Endothelial cell of coronary artery (primary cell): ENCODE measurements around the gene CFAP99. TPM values are rescaled to one million over a fixed set of nuclear protein-coding genes. Genes with fewer than 3 reads are reported as not detected.

Source experiments
- total RNA-seq: library from RNA; depleted of rRNA; stranded (reverse); fragments of >200 nt; gene quantifications from 2 replicates; pipeline ENCODE4 v1.2.3, GENCODE V29; 2014

Gene CFAP99
- total RNA-seq = under 0.01 and 0.09 TPM in 2 replicates

GRCh38 chr4:2418650-2419571, at the start of gene CFAP99:
Gene CFAP99 (plus strand): TSS chr4:2418955.

DNA sequence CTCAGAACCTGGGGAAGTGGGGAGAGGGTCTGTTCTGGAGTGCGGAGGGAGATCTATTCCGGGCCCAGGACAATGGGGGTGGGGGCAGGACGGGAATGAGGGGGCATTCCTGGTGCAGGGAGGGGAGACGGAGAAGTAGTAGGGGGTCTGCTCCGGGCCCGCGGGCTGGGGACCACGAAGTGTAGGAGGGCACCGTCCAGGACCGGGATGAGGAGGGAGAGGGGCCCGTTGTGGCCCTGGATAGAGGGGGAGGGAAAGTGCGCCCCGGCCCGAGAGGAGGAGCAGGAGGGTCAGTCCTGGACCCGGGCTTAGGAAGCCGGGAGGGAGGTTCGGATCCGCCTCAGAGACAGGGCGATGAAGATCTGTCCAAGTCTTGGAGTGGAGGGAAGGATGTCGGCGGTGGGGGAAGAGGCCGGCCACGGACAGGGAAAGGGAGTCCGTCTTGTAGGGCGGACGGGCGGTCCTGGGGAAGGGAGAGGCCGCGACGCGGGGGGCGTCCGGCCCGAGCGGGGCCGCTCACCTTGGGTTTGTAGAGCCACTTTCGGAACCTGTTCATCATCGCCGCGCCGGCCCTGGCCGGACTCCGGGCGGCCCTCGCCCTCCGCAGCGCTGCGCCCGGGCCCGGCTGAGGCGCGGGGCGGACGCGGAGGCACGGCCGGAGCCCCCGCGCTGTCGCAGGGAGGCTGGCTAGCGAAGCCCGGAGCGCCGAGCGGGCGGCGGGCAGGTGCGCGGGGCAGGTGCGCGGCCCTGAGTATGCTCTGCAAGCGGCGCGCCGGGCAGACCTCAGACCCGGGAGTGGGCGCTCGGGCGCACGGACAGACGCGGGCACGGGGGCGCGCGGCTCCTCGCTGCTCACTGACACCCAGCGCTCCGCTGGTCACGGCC, 748 bp upstream of the CFAP99 start, which contains the start of gene ZFYVE28:
Gene ZFYVE28 (minus strand): TSS at position 881 of the 885 bp plus-strand sequence. CDS start 322 bp downstream, at position 559.

DNA sequence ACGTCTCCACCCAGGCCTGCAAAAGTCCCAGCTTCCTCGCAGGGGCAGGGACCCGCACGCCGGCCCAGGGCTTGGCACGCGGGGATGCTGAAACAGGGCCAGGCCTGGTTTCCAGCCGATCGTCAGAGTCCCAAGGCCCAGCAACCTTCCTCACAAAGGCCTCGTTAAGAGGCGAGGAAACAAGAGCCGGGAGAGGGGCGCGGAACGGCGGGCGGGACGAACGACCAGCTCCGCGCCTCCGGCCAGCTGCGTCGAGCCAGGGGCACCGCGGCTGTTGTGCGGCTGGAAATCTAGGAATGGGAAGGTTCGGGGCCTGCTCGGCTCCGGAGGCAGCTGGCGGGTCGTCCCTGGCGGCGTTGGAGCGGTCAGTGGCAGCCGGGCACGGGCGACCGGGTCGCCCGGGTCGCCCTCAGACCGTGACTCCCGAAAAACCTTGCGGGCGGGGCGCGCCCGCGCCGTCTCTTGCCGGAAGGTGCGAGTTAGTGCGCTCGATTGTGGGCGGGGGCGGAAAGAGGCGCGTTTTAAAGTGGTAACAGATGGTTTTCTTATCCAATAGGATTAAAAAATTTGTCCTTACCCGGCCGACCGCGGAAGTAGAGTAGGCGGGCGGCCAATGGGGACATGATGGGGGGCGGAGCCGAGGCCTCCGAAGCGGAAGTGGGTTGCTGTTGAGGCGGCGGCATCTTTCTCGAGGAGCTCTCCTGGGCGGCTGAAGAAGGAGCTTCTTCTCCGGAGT, 49.9 kb downstream of the CFAP99 start, which contains the start of gene RNF4:
Gene RNF4 (plus strand): TSS at position 651 of the 736 bp plus-strand sequence. CDS start 21,388 bp downstream, outside the sequence.

Other genes starting within 250 kb of the CFAP99 start
- gene HAUS3, start 176.8 kb upstream of the CFAP99 start, total RNA-seq = 8.9 and 10.4 TPM in 2 replicates
- 3.1 and 5.9 TPM in 2 replicates for gene POLN, start 176.8 kb upstream of the CFAP99 start, total RNA-seq
- 70.3 and 94.7 TPM in 2 replicates for gene MXD4, start 156.8 kb upstream of the CFAP99 start, total RNA-seq
- gene ZFYVE28, start 310 bp upstream of the CFAP99 start, total RNA-seq = 4.0 and 12.3 TPM in 2 replicates
- gene RNF4, start 50.2 kb downstream of the CFAP99 start, total RNA-seq = 44.1 and 54.0 TPM in 2 replicates
- 7.4 and 13.2 TPM in 2 replicates for gene FAM193A, start 117.7 kb downstream of the CFAP99 start, total RNA-seq